Aorta (tissue), 5 donors: ENCODE results near the gene ATP5PO. TPM values are rescaled to one million over a fixed set of nuclear protein-coding genes. Genes with fewer than 3 reads are reported as not detected.

Experiments used
- ATAC-seq: fragments of 200-7000 bp; cut with Tn5 transposase; one replicate; pipeline ENCODE4 v1.9.1; 2022; ENCODE audit warnings: moderate library complexity; ENCODE audit not compliant: low FRiP score
- DNase-seq, 2 donors: peaks; one replicate each; pipeline ENCODE4 v3.0.0-alpha.2; 2020
- H3K27ac ChIP-seq, 2 donors: one replicate each; pipeline ENCODE4 v1.5.1; 2013; ENCODE audit warnings: low read length in 2 of 2, mild to moderate bottlenecking in 2 of 2, moderate library complexity in 2 of 2, control low read depth in 1 of 2, inconsistent platforms in 1 of 2, low read depth in 1 of 2
- H3K27me3 ChIP-seq, 2 donors: one replicate each; pipeline ENCODE4 v1.6.1; 2013; ENCODE audit warnings: control low read depth in 1 of 2, low read length in 1 of 2, mild to moderate bottlenecking in 1 of 2, moderate library complexity in 1 of 2; ENCODE audit not compliant: insufficient read depth in 2 of 2, control insufficient read depth in 1 of 2
- H3K36me3 ChIP-seq, 2 donors: one replicate each; pipeline ENCODE4 v1.6.1; 2013; ENCODE audit warnings: control low read depth in 1 of 2, low read length in 1 of 2, mild to moderate bottlenecking in 1 of 2; ENCODE audit not compliant: insufficient read depth in 2 of 2, control insufficient read depth in 1 of 2
- H3K4me1 ChIP-seq, 2 donors: one replicate each; pipeline ENCODE4 v1.6.1; 2013; ENCODE audit warnings: low read length in 2 of 2, control low read depth in 1 of 2, mild to moderate bottlenecking in 1 of 2, moderate library complexity in 1 of 2; ENCODE audit not compliant: insufficient read depth in 2 of 2, control insufficient read depth in 1 of 2
- H3K4me3 ChIP-seq, 2 donors: one replicate each; pipeline ENCODE4 v1.5.1; 2013; ENCODE audit warnings: low read length in 2 of 2, control low read depth in 1 of 2, mild to moderate bottlenecking in 1 of 2
- H3K9me3 ChIP-seq: one replicate; pipeline ENCODE4 v1.6.1; 2013; ENCODE audit warnings: mild to moderate bottlenecking, low read length; ENCODE audit not compliant: control insufficient read depth
- WGBS, 2 donors: extraction: QIAGEN DNeasy Blood & Tissue Kit; methylation state at CpG; one replicate each; pipeline ENCODE4 v1.1.7; 2013; 5-methylcytosine and 5-hydroxymethylcytosine counted together
- intact Hi-C, 2 donors: fragments of 100-400 bp; cut with DNase I; formaldehyde crosslinking; loops; one replicate each; pipeline versions ENCODE4 v1.14.2 to v1.15.0; 2022
- long read RNA-seq, 2 donors: library from polyadenylated mRNA; unstranded; transcript quantifications; one replicate each; pipeline ENCODE4 v2.0.0, GENCODE V29; 2020 to 2021
- polyA plus RNA-seq, 2 donors: library from polyadenylated mRNA; stranded (reverse); fragments of 200-250 nt; gene quantifications; one replicate each; pipeline ENCODE4 v1.2.3, GENCODE V29; 2013
- total RNA-seq, 2 donors: library from RNA; stranded (reverse); fragmentation: NEBNext Ultra II Directional; extraction: Animal tissue kit (Norgen Biotek cat#: 25700); gene quantifications; one replicate each; pipeline ENCODE4 v1.2.1, GENCODE V29; 2021
- donor health status: healthy with polysubstance abuse.
- donor health status: Bipolar disorder and iron deficiency.
- donor health status: DM: no; HTN: no; CAD: no.
- donor health status: DM: no; HTN: no; CAD: no.
- donor health status: DM: yes; HTN: yes; CAD: no.

Gene ATP5PO
- total RNA-seq = 100 to 1,000 TPM; 112 to 119 TPM
- 100 to 1,000 TPM; 234 to 461 TPM for polyA plus RNA-seq
- long read RNA-seq, donor 1, transcript ATP5PO-201 (7 exons, 932 nt) = major isoform, 46 of 59 reads
- long read RNA-seq, donor 1, partial matches to known transcripts = 5 of 59 reads
- long read RNA-seq, donor 1, other reads (novel, unspliced or antisense) = 7 of 59 reads
- long read RNA-seq, donor 2, transcript ATP5PO-201 (7 exons, 932 nt) = major isoform, 45 of 47 reads
- long read RNA-seq, donor 2, partial matches to known transcripts = 2 of 47 reads
- long read RNA-seq, donor 2, other reads (novel, unspliced or antisense) = 0 of 47 reads

- H3K9me3 ChIP-seq = no peaks in the 10 kb centered on the region
- intact Hi-C loops = loop anchor here in 1 of 2 donors (10.0 kb wide), 1 partner anchor 699 kb away; the partner anchor contains the start of gene RCAN1
- H3K36me3 ChIP-seq = peaks cover 0 to 2% of the 10 kb centered on the region in 2 donors
- H3K27ac ChIP-seq = peak within 1 kb of the TSS in 1 of 2 donors; percentile 53
- peak; percentile 99 for DNase-seq
- H3K4me3 ChIP-seq = peak within 1 kb of the TSS; percentile 81 to 94
- 0 to 1% methylated on average over 45 of the region's 45 CpGs for WGBS, 2 donors
- H3K4me1 ChIP-seq = peaks cover 0 to 5% of the 10 kb centered on the region in 2 donors
- no peaks in the 10 kb centered on the region for H3K27me3 ChIP-seq
- peak; percentile 99 for ATAC-seq
These were observed at the start of gene ATP5PO for GRCh38 chr21:33915368-33916199. Gene ATP5PO (minus strand): TSS chr21:33915804. CDS start chr21:33915763, 41 bp downstream.

- peaks cover 0 to 2% of the 10 kb centered on the region in 2 donors for H3K4me1 ChIP-seq
- no peaks in the 10 kb centered on the region for H3K27me3 ChIP-seq
- no peak for ATAC-seq
- WGBS, 2 donors = 93 to 98% methylated on average over 3 of the region's 3 CpGs
- H3K4me3 ChIP-seq = no peak overlapping the region
- H3K27ac ChIP-seq = no peak overlapping the region
- no peaks in the 10 kb centered on the region for H3K9me3 ChIP-seq
- no peak for DNase-seq
- no peaks in the 10 kb centered on the region for H3K36me3 ChIP-seq
- intact Hi-C loops = loop anchor here in 1 of 2 donors (5.0 kb wide), 1 partner anchor 107 kb away; the partner anchor contains the start of genes MRPS6 and SLC5A3
These were observed 49.2 kb upstream of the ATP5PO start for GRCh38 chr21:33964706-33965325.

DNA sequence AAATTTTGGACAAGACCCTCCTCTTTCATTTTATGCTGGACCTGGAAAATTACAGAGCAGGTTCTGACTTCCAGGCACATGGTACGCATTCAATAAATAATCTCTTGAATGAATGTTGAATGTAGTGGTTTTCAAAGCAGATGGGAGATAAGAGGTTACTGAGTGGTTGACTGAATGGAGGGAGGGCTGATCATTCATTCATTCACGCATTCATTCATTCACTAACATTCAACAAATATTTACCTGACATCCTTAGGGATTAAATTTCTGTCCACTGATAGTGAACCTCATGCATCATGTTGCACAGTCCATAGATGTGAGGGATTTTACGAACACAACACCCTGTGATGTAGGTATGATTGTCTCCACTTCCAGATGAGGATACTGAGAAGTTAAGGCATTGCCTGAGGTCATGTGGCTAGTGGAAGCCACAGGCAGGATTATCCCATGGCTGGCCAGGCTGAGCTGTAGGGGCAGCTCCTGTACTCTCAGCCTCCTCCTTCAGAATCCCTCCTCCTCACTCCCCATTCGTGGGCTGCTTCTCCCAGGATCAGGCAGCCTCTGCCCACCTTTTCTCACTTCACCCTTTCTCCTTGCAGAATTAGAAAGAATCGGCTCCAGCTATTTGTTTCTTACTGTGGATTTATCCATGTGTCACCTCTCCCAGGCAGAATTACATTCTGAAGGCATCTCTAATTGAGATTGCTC is 48.4 kb upstream of the ATP5PO start:
- Histone ChIP-seq H3K4me1 (no peaks in the 10 kb centered on the region), H3K27me3 (no peaks in the 10 kb centered on the region), H3K4me3 (no peak overlapping the region), H3K27ac (no peak overlapping the region), H3K9me3 (no peaks in the 10 kb centered on the region), H3K36me3 (no peaks in the 10 kb centered on the region)
- ATAC-seq (no peak), DNase-seq (no peak)
- intact Hi-C loops = no loop called here
- 81 to 82% methylated on average over 5 of the region's 5 CpGs for WGBS, 2 donors

DNA sequence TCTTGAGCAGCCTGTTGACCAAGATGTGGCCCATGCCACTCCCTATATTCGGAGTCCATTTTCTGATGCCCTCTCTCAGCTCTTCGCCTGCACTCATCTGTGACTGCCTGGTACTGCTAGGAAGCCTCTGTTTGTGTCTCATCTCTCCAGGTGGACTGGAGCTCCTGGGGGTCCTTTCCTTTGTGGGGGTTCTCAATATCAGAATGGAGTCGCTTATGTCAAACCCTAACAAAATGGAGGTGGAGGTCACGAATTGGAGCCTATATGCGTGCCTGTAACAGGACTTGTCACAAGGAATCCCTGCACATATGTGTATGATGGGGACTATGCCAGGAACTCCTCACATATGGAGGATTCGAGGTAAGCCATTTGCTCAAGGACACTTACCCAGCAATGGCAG is 46.7 kb upstream of the ATP5PO start:
- H3K27ac ChIP-seq = no peak overlapping the region
- no peak overlapping the region for H3K4me3 ChIP-seq
- no peaks in the 10 kb centered on the region for H3K27me3 ChIP-seq
- no peaks in the 10 kb centered on the region for H3K36me3 ChIP-seq
- no peak for ATAC-seq
- 96 to 97% methylated on average over 6 of the region's 6 CpGs for WGBS, 2 donors
- intact Hi-C loops = no loop called here
- H3K4me1 ChIP-seq = no peaks in the 10 kb centered on the region
- no peaks in the 10 kb centered on the region for H3K9me3 ChIP-seq
- no peak for DNase-seq

DNA sequence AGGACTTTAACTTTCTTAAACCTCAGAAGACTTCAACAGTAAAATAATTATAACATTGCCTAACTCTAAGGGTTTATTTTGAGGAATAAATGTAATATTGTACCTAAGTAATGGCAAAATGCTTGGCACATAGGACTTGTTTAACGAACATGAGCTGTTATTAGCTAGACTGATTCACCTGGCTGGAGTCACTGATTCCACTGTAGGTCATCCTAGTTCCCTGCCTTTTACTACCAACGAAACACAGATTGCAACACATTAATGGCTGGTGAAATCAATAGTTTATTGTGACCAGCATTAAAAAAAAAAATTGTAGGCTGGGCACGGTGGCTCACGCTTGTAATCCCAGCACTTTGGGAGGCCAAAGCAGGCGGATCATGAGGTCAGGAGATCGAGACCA is 45.5 kb upstream of the ATP5PO start:
- no peak overlapping the region for H3K4me3 ChIP-seq
- WGBS, 2 donors = 81 to 95% methylated on average over 6 of the region's 6 CpGs
- intact Hi-C loops = no loop called here
- no peaks in the 10 kb centered on the region for H3K27me3 ChIP-seq
- H3K36me3 ChIP-seq = no peaks in the 10 kb centered on the region
- no peaks in the 10 kb centered on the region for H3K9me3 ChIP-seq
- DNase-seq = no peak
- ATAC-seq = no peak
- H3K4me1 ChIP-seq = no peaks in the 10 kb centered on the region
- no peak overlapping the region for H3K27ac ChIP-seq

DNA sequence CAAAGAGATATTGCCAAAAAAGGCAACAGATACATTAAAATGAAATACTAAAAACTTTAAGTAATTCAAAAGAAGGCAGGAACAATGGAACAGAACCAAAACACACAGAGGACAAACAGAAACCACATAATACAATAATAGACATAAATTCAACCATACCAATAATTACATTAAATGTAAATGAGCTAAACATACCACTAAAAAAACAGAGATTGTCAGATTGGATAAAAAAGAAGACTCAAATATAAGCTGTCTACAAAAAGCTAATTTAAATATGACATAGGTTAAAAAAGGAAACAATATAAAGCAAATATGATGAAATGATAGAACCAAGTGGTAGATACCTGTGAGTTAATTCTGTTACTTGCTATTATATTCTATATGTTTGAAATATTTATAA is 44.1 kb upstream of the ATP5PO start:
- H3K36me3 ChIP-seq = no peaks in the 10 kb centered on the region
- no peaks in the 10 kb centered on the region for H3K9me3 ChIP-seq
- H3K27ac ChIP-seq = no peak overlapping the region
- no peak overlapping the region for H3K4me3 ChIP-seq
- DNase-seq (no peak), ATAC-seq (no peak)
- no peaks in the 10 kb centered on the region for H3K4me1 ChIP-seq
- H3K27me3 ChIP-seq = no peaks in the 10 kb centered on the region
- intact Hi-C loops = no loop called here

GRCh38 chr21:33954395-33954794 is 38.8 kb upstream of the ATP5PO start:
- H3K9me3 ChIP-seq = no peaks in the 10 kb centered on the region
- H3K36me3 ChIP-seq = no peaks in the 10 kb centered on the region
- WGBS, 2 donors = 98% methylated on average over 2 of the region's 2 CpGs
- no peak overlapping the region for H3K4me3 ChIP-seq
- H3K4me1 ChIP-seq = no peaks in the 10 kb centered on the region
- no peaks in the 10 kb centered on the region for H3K27me3 ChIP-seq
- H3K27ac ChIP-seq = no peak overlapping the region
- intact Hi-C loops = no loop called here
- no peak for ATAC-seq
- DNase-seq = no peak
